Renal cortical epithelial cell (primary cell): ENCODE data around the gene KANK2. TPM values are rescaled to one million over a fixed set of nuclear protein-coding genes. Genes with fewer than 3 reads are reported as not detected.
"Not testable (repeated sequence)": the region's sequence is repeated elsewhere in the genome, so short reads cannot be mapped to it uniquely, and the experiment has no call there.

Experiments
- DNase-seq: peaks from one replicate; pipeline ENCODE4 v3.0.0-alpha.2; 2011; ENCODE audit warnings: low read depth
- total RNA-seq: library from RNA; depleted of rRNA; stranded (reverse); fragments of >200 nt; gene quantifications from 2 replicates; pipeline ENCODE4 v1.2.3, GENCODE V29; 2014

Gene KANK2
- total RNA-seq, 1 donor from 2014 or later = 233 TPM

- no peak for DNase-seq
Observed at GRCh38 chr19:11172576-11172975, 24.8 kb downstream of the KANK2 start.

- no peak for DNase-seq
Observed at GRCh38 chr19:11171144-11171543, 26.2 kb downstream of the KANK2 start.

GRCh38 chr19:11169896-11170678, 27.3 kb downstream of the KANK2 start:
- DNase-seq = no peak

- DNase-seq = peak; percentile 99
Observed at GRCh38 chr19:11168568-11168967, 28.8 kb downstream of the KANK2 start.

- DNase-seq = no peak
Observed at GRCh38 chr19:11166281-11167142, 30.8 kb downstream of the KANK2 start.

GRCh38 chr19:11165486-11166030, 31.8 kb downstream of the KANK2 start:
- no peak for DNase-seq

GRCh38 chr19:11164879-11165406, 32.4 kb downstream of the KANK2 start:
- DNase-seq = no peak

GRCh38 chr19:11164296-11164695, 33.0 kb downstream of the KANK2 start:
- DNase-seq = no peak

GRCh38 chr19:11160440-11160768, 36.9 kb downstream of the KANK2 start:
- not testable (repeated sequence) for DNase-seq

GRCh38 chr19:11159598-11160439, 37.5 kb downstream of the KANK2 start:
- DNase-seq = no peak

- DNase-seq = peak; percentile 96
Observed at GRCh38 chr19:11155373-11156120, 41.8 kb downstream of the KANK2 start, which contains the start of gene SPC24. TSS of gene SPC24 (minus strand) at chr19:11155782. CDS start at chr19:11155776, 6 bp downstream.

GRCh38 chr19:11154683-11155047, 42.7 kb downstream of the KANK2 start:
- DNase-seq = no peak

GRCh38 chr19:11152318-11153062, 44.9 kb downstream of the KANK2 start:
- peak; percentile 93 for DNase-seq

GRCh38 chr19:11151181-11151580, 46.2 kb downstream of the KANK2 start:
- DNase-seq = no peak

- DNase-seq = no peak
Observed at GRCh38 chr19:11148001-11148400, 49.3 kb downstream of the KANK2 start.

GRCh38 chr19:11145536-11145924, 51.8 kb downstream of the KANK2 start:
- DNase-seq = no peak

GRCh38 chr19:11142528-11143171, 54.7 kb downstream of the KANK2 start:
- DNase-seq = peak; percentile 87

GRCh38 chr19:11141937-11142527, 55.3 kb downstream of the KANK2 start:
- no peak for DNase-seq

GRCh38 chr19:11140896-11141295, 56.4 kb downstream of the KANK2 start:
- DNase-seq = no peak
